Uterus (tissue), 4 donors: ENCODE measurements around the gene ZDHHC18. TPM values are rescaled to one million over a fixed set of nuclear protein-coding genes. Genes with fewer than 3 reads are reported as not detected.

Experiments
- DNase-seq, 2 donors: peaks; one replicate each; pipeline ENCODE4 v3.0.0-alpha.2; 2019 to 2020
- H3K27ac ChIP-seq, 2 donors: fragments of 200-600 bp; sonication (generic); 1 replicate in 1 of 2; 2 replicates in 1 of 2; pipeline ENCODE4 v1.5.1; 2016 to 2018
- H3K27me3 ChIP-seq, 2 donors: fragments of 200-600 bp; sonication (generic); one replicate each; pipeline ENCODE4 v1.5.1; 2018 to 2019; ENCODE audit warnings: control low read depth in 1 of 2
- H3K36me3 ChIP-seq, 2 donors: fragments of 200-600 bp; sonication (generic); one replicate each; pipeline ENCODE4 v1.5.1; 2019; ENCODE audit warnings: control low read depth in 1 of 2
- H3K4me1 ChIP-seq, 2 donors: fragments of 200-600 bp; sonication (generic); one replicate each; pipeline ENCODE4 v1.5.1; 2018 to 2019; ENCODE audit warnings: control low read depth in 1 of 2
- H3K4me3 ChIP-seq, 2 donors: fragments of 200-600 bp; sonication (generic); 1 replicate in 1 of 2; 2 replicates in 1 of 2; pipeline ENCODE4 v1.5.1; 2018 to 2019; ENCODE audit warnings: mild to moderate bottlenecking in 1 of 2
- H3K9me3 ChIP-seq, 2 donors: fragments of 200-600 bp; sonication (generic); one replicate each; pipeline ENCODE4 v1.5.1; 2019; ENCODE audit warnings: control low read depth in 1 of 2
- CTCF ChIP-seq, 4 experiments: fragments of 200-600 bp in 2 of 4; fragments of 450-650 bp in 2 of 4; sonication (generic) in 2 of 4; IDR thresholded peaks; one replicate each; pipeline ENCODE4 v1.5.1; 2016 to 2019; ENCODE audit warnings: antibody characterized with exemption in 4 of 4, mild to moderate bottlenecking in 2 of 4, moderate library complexity in 1 of 4
- POLR2A ChIP-seq, 2 donors: fragments of 450-650 bp; IDR thresholded peaks; one replicate each; pipeline ENCODE4 v1.6.1; 2016; ENCODE audit warnings: antibody characterized with exemption in 2 of 2, mild to moderate bottlenecking in 1 of 2, moderate library complexity in 1 of 2
- intact Hi-C: fragments of 100-400 bp; cut with DNase I; formaldehyde crosslinking; loops from one replicate; pipeline ENCODE4 v1.15.1; 2023; ENCODE audit warnings: low total_unique reads
- total RNA-seq, 4 donors: library from RNA; depleted of rRNA in 3 of 4; stranded (reverse); fragments of >200 nt in 3 of 4; gene quantifications; one replicate each; pipeline versions ENCODE4 v1.1.0 to v1.2.4, GENCODE V29; 2014 to 2023
- donor health status: DM: yes; HTN: yes; CAD: no.

The ZDHHC18 gene
- total RNA-seq: 10 to 100 TPM in 2 of 4 donors, 1 to 10 TPM in 2; 1.2 to 19.8 (median 8.0) TPM

- Histone ChIP-seq H3K27me3 (no peaks in the 10 kb centered on the region), H3K36me3 (no peaks in the 10 kb centered on the region), H3K9me3 (no peaks in the 10 kb centered on the region), H3K4me3 (peak within 1 kb of the TSS; percentile 82 to 87), H3K4me1 (peaks cover 10 to 20% of the 10 kb centered on the region in 2 donors), H3K27ac (peak within 1 kb of the TSS; percentile 89 to 90)
- intact Hi-C loops: no loop called here
- peak; percentile 70 to 72 for DNase-seq
- peak; percentile 37 to 62 for TF ChIP-seq POLR2A (IDR thresholded peaks at IDR 0.05)
- TF ChIP-seq CTCF (IDR thresholded peaks at IDR 0.05): peak; percentile 29 to 89 (median 73)
Observed at GRCh38 chr1:26826261-26827105, at the start of gene ZDHHC18. TSS of gene ZDHHC18 (plus strand) at chr1:26826688. CDS start at chr1:26826805, 117 bp downstream.

- Histone ChIP-seq H3K36me3 (no peaks in the 10 kb centered on the region), H3K27ac (no peak overlapping the region), H3K27me3 (no peaks in the 10 kb centered on the region), H3K4me3 (no peak overlapping the region), H3K4me1 (no peaks in the 10 kb centered on the region), H3K9me3 (no peaks in the 10 kb centered on the region)
- no peak for DNase-seq
- intact Hi-C loops: no loop called here
- TF ChIP-seq POLR2A (IDR thresholded peaks at IDR 0.05): no peak
- TF ChIP-seq CTCF (IDR thresholded peaks at IDR 0.05): no peak
Observed at GRCh38 chr1:26779098-26779668, 47.3 kb upstream of the ZDHHC18 start.

- H3K4me1 ChIP-seq: no peaks in the 10 kb centered on the region
- no peaks in the 10 kb centered on the region for H3K27me3 ChIP-seq
- intact Hi-C loops: loop anchor here (10.0 kb wide), 1 partner anchor 276 kb away; no protein-coding TSS in a partner anchor
- H3K9me3 ChIP-seq: no peaks in the 10 kb centered on the region
- no peak for TF ChIP-seq POLR2A (IDR thresholded peaks at IDR 0.05)
- TF ChIP-seq CTCF (IDR thresholded peaks at IDR 0.05): no peak
- no peaks in the 10 kb centered on the region for H3K36me3 ChIP-seq
- H3K27ac ChIP-seq: no peak overlapping the region
- H3K4me3 ChIP-seq: no peak overlapping the region
- DNase-seq: no peak
Observed at GRCh38 chr1:26780344-26780957, 46.0 kb upstream of the ZDHHC18 start.

- Histone ChIP-seq H3K4me1 (peaks cover 2 to 5% of the 10 kb centered on the region in 2 donors), H3K27me3 (no peaks in the 10 kb centered on the region), H3K36me3 (no peaks in the 10 kb centered on the region), H3K9me3 (no peaks in the 10 kb centered on the region), H3K27ac (no peak overlapping the region), H3K4me3 (no peak overlapping the region)
- DNase-seq: no peak
- TF ChIP-seq CTCF (IDR thresholded peaks at IDR 0.05) (no peak), POLR2A (IDR thresholded peaks at IDR 0.05) (no peak)
- intact Hi-C loops: loop anchor here (10.0 kb wide), 1 partner anchor 277 kb away; no protein-coding TSS in a partner anchor
Observed at GRCh38 chr1:26781206-26781825, 45.2 kb upstream of the ZDHHC18 start.
